ENCODE results near the gene CDH23. TPM values are rescaled to one million over a fixed set of nuclear protein-coding genes. Genes with fewer than 3 reads are reported as not detected.

CDH23 gene
- total and polyA plus RNA-seq, 5 donors, result 2.4 to 6.3 (median 5.2) TPM

DNA sequence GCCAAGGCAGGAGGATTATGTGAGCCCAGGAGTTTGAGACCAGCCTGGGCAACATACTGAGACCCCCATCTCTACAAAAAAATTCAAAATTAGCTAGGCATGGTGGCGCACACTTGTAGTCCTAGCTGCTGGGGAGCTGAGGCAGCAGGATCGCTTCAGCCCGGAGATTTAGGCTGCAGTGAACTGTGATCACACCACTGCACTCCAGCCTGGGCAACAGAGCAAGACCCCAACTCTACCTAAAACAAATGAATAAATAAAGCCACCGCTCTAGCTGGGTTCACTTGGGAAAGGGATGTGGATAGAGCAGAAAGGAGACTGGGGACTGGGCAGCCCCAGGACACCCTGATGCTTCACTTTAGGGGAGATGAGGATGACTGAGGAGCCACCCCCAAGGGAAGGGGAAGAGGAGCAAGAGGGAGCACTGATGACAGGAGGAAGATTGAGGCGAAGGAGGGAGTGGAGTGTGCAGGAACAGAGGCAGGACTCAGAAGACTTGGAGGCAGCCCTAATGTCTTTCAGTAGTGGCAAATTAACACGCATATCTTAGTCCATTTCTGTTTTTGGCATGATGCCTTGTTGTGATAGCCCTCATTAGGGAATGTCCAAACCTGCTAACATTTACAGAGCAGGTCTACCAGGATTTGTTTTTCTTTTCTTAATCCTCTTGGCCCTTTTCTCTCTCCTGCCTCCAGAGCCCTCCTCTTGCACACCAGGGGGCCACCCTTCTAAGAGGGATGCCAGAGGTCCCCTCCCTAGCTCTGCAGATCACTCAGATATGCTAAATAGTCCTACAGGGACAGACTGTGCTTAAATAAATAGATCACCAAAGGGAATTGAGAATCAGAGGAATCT lies 234.5 kb downstream of the CDH23 start:
- Histone ChIP-seq H3K4me3 (ENCODE audit: low read length) (no peak overlapping the region), H3K4me1 (ENCODE audit: control insufficient read depth, insufficient read depth, low read length) (peaks cover 2% of the 10 kb centered on the region), H3K9me3 (ENCODE audit: control insufficient read depth, low read length) (no peaks in the 10 kb centered on the region), H3K27ac (ENCODE audit: low read length) (no peak overlapping the region), H3K27me3 (ENCODE audit: control insufficient read depth, insufficient read depth) (no peaks in the 10 kb centered on the region)
- WGBS, result 87% methylated on average over 6 of the region's 6 CpGs
- DNase-seq, result no peak
- intact Hi-C loops (cut with DNase I), result no loop called here
- ATAC-seq, result no peak

DNA sequence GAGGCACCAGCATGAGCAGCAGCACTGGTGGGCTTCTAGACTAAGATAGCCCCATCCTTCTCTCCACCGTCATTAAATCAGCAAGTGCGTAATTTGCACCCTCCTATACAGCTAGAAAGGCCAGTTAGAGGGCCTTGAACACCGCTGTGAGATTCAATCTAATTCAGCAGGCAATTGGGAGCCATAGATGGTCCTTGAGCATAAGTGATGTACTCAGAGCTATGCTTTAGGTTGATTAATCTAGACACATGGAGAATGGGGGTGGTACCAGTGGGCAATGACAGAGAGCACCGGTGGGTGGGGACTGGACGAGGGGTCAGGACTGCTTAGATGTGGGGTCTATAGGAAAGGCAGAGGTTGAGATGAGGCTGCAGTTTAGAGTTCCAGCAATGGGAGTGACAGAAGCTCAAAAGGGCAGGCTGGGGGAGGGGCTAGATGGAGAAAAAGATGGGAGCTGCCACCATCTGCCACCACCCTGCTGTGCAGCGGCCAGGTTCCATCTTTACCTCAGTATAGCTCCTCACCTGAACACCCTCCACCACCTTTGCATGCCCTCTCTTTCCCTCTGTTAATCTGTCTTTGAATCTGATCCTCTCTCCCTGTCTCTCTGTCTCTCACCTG lies 235.6 kb downstream of the CDH23 start:
- DNase-seq, result no peak
- no peak overlapping the region for H3K4me3 ChIP-seq (ENCODE audit: low read length)
- no peaks in the 10 kb centered on the region for H3K27me3 ChIP-seq (ENCODE audit: control insufficient read depth, insufficient read depth)
- ATAC-seq, result no peak
- intact Hi-C loops (cut with DNase I), result no loop called here
- H3K27ac ChIP-seq (ENCODE audit: low read length), result no peak overlapping the region
- H3K9me3 ChIP-seq (ENCODE audit: control insufficient read depth, low read length), result no peaks in the 10 kb centered on the region
- peaks cover 2% of the 10 kb centered on the region for H3K4me1 ChIP-seq (ENCODE audit: control insufficient read depth, insufficient read depth, low read length)
- WGBS, result 90% methylated on average over 6 of the region's 6 CpGs

DNA sequence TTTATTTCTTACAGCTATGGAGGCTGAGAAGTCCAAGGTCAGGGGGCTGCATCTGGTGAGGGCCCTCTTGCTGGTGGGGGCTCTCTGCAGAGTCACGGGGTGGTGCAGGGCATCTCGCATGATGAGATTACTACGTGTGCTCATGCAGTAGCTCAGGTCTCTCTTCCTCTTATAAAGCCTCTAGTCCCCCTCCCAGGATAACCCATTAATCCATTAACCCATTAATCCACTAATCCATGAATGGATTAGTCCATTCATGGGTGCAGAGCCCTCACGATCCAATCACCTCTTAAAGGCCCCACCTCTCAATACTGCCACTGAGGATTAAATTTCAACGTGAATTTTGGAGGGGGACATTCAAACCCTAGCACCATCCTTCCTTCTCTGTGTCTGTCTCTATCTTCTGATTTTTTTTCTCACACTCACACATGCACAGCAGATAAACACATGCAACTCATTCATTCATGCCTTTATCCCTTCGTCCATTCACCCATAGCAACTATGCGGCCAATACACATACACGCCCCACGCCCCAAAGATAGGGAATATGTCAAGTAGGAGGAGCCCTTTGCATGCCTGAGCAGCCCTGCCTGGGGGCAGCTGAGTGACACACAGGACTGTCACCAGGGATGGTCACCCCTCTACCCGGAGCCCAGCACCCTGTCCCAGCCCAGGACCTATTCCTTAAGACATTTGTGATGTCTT lies 236.3 kb downstream of the CDH23 start:
- ATAC-seq (no peak), DNase-seq (no peak)
- no peaks in the 10 kb centered on the region for H3K9me3 ChIP-seq (ENCODE audit: control insufficient read depth, low read length)
- WGBS, result 93% methylated on average over 10 of the region's 10 CpGs
- H3K4me1 ChIP-seq (ENCODE audit: control insufficient read depth, insufficient read depth, low read length), result peaks cover 2% of the 10 kb centered on the region
- H3K27ac ChIP-seq (ENCODE audit: low read length), result no peak overlapping the region
- H3K27me3 ChIP-seq (ENCODE audit: control insufficient read depth, insufficient read depth), result no peaks in the 10 kb centered on the region
- H3K4me3 ChIP-seq (ENCODE audit: low read length), result no peak overlapping the region
- intact Hi-C loops (cut with DNase I), result no loop called here

DNA sequence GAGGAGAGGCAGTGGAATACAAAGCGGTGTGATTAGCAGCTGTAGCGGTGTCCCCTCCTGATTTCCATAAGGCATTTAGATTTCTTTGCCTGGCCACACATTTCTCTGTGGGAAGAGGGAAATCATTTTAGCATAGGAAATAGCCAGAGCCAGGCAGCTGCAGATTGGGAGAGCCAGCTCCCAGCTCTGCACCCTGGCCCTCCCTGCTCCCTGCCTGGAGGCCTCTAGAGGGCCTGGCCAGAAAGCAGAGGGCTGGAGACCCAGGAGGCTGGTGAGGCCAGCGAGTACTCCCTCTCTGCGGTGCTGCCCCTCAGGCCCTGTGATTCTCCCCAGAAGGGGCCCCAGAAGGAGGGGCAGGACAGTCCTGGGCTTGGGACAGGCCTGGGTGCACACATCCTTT lies 237.2 kb downstream of the CDH23 start:
- intact Hi-C loops (cut with DNase I), result no loop called here
- ATAC-seq (no peak), DNase-seq (no peak)
- WGBS, result 87% methylated on average over 4 of the region's 4 CpGs
- no peaks in the 10 kb centered on the region for H3K9me3 ChIP-seq (ENCODE audit: control insufficient read depth, low read length)
- H3K27ac ChIP-seq (ENCODE audit: low read length), result no peak overlapping the region
- H3K27me3 ChIP-seq (ENCODE audit: control insufficient read depth, insufficient read depth), result no peaks in the 10 kb centered on the region
- no peak overlapping the region for H3K4me3 ChIP-seq (ENCODE audit: low read length)
- H3K4me1 ChIP-seq (ENCODE audit: control insufficient read depth, insufficient read depth, low read length), result peaks cover 2% of the 10 kb centered on the region

DNA sequence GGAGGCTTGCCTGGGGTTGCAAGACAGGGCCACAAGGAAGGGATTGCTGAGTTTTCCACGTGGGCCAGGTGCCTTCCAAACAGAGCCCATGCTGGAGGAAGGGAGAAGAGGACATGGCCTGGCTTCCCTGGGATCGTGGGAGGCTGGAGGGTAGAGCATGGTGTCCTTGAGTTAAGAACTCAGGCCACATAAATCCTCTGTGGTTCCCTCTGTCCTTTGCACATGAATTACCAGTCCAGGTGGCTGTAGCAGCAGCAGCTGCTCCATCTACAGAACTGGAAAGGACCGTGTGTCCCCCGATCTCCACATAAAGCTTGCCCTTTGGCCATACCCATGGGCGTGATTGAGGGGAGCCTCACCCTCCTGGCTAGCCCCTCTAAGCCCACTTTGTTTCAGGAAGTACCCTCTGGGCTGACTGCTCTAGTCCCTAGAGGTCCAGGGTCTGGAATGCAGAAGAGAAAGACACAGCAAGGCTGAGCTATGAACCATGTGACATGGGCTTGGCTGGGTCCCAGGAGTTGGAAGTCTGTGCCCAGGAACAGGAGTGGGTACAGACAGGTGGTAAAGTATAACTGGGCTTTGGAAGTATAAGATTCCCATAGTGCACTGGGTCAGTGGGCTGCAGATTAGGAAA lies 237.9 kb downstream of the CDH23 start:
- Histone ChIP-seq H3K27me3 (ENCODE audit: control insufficient read depth, insufficient read depth) (no peaks in the 10 kb centered on the region), H3K9me3 (ENCODE audit: control insufficient read depth, low read length) (no peaks in the 10 kb centered on the region), H3K27ac (ENCODE audit: low read length) (no peak overlapping the region), H3K4me1 (ENCODE audit: control insufficient read depth, insufficient read depth, low read length) (peaks cover 2% of the 10 kb centered on the region), H3K4me3 (ENCODE audit: low read length) (no peak overlapping the region)
- intact Hi-C loops (cut with DNase I), result no loop called here
- DNase-seq (no peak), ATAC-seq (peak; percentile 34 to 46)
- WGBS, result 73% methylated on average over 5 of the region's 5 CpGs

DNA sequence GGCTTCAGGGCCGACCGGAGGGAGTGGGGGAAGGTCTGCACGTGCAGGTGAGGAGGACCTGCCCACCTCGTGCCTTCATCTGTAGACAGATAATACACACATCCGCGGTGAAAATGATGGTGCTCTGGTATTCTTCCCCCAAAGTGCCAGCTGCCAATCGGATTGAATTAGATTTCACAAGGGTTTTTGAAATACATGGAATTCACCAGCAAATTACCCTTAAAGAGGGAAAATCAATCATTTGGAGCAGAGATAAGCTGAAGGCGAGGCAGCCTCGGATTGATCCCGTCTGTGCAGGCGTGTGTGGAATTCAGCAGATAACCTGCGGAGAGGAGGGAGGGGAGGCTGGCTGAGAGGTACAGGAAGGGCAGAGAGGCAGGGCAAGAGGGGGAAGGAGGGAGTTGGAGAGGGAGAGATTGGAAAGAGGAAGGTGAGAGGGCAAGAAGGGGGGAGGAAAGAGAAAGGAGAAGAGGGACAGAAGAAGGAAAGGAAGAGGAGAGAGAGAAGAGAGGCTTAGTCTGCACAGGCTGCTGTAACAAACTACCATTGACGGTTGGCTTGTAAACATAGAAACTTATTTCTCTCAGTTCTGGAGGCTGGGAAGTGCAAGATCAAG lies 238.6 kb downstream of the CDH23 start:
- no peaks in the 10 kb centered on the region for H3K27me3 ChIP-seq (ENCODE audit: control insufficient read depth, insufficient read depth)
- H3K4me1 ChIP-seq (ENCODE audit: control insufficient read depth, insufficient read depth, low read length), result peaks cover 2% of the 10 kb centered on the region
- H3K4me3 ChIP-seq (ENCODE audit: low read length), result no peak overlapping the region
- no peak for ATAC-seq
- H3K27ac ChIP-seq (ENCODE audit: low read length), result no peak overlapping the region
- no peaks in the 10 kb centered on the region for H3K9me3 ChIP-seq (ENCODE audit: control insufficient read depth, low read length)
- intact Hi-C loops (cut with DNase I), result no loop called here
- 59% methylated on average over 13 of the region's 13 CpGs for WGBS
- no peak for DNase-seq

DNA sequence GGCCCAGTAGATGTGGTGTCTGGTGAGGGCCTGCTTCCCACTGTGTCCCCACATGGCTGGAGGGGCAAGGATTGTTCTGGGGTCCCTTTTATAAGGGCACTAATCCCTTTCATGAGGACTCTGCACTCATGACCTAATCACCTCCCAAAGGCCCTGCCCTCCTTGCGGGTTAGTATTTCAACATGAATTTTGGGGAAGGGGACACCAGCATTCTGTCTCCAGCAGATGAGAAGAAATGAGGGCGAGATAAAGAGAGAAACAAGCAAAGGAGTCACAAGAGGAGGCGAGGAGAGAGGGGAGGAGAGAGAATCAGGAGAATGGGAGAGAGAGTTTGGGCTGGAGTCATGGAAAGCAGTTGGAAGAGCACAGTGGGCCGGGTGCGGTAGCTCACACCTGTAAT lies 239.1 kb downstream of the CDH23 start:
- H3K27ac ChIP-seq (ENCODE audit: low read length), result no peak overlapping the region
- no peaks in the 10 kb centered on the region for H3K9me3 ChIP-seq (ENCODE audit: control insufficient read depth, low read length)
- 94% methylated on average over 5 of the region's 5 CpGs for WGBS
- H3K4me3 ChIP-seq (ENCODE audit: low read length), result no peak overlapping the region
- ATAC-seq (no peak), DNase-seq (no peak)
- no peaks in the 10 kb centered on the region for H3K27me3 ChIP-seq (ENCODE audit: control insufficient read depth, insufficient read depth)
- H3K4me1 ChIP-seq (ENCODE audit: control insufficient read depth, insufficient read depth, low read length), result peaks cover 2% of the 10 kb centered on the region
- intact Hi-C loops (cut with DNase I), result no loop called here

DNA sequence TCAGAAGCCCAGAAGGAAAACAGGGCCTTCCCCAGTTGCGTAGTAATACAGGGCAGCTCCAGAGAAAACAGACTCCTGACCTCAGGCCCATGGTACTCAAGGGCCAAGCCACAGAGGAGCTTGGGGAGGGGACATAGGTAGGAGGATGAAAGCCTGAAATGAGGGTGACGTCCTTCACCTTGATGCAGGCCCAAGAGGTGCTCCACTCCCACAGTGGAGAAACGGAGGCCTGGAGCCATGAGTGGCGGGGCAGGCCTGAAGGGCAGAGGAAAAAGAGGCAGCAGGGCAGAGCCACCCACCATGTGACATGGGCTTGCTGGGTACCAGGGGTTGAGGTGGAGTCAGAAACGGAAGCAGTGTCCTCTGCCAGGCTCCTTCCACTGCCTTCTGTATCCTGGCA lies 239.9 kb downstream of the CDH23 start:
- peaks cover 2% of the 10 kb centered on the region for H3K4me1 ChIP-seq (ENCODE audit: control insufficient read depth, insufficient read depth, low read length)
- DNase-seq, result no peak
- H3K4me3 ChIP-seq (ENCODE audit: low read length), result no peak overlapping the region
- ATAC-seq, result no peak
- no peaks in the 10 kb centered on the region for H3K27me3 ChIP-seq (ENCODE audit: control insufficient read depth, insufficient read depth)
- H3K9me3 ChIP-seq (ENCODE audit: control insufficient read depth, low read length), result no peaks in the 10 kb centered on the region
- intact Hi-C loops (cut with DNase I), result no loop called here
- WGBS, result 91% methylated on average over 5 of the region's 5 CpGs
- H3K27ac ChIP-seq (ENCODE audit: low read length), result no peak overlapping the region

DNA sequence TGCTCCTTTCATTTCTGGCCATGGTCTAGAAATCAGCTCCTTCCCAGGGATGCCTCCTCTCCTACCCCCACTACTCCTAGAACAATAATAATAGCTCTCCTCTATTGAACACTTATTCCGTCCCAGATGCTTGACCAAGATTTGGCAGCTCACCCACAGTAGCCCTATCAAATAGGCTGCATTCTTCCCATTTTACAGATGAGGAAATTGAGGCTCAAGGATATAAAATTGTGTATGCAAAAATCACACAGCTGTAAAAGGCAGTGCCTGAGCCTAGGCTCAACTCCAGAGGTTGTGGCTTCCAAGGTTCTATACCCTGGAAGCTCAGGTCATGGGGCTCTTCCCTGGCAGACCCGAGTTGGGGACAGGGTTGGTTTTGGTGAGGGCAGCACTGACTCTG lies 240.6 kb downstream of the CDH23 start:
- Histone ChIP-seq H3K9me3 (ENCODE audit: control insufficient read depth, low read length) (no peaks in the 10 kb centered on the region), H3K4me3 (ENCODE audit: low read length) (no peak overlapping the region), H3K27me3 (ENCODE audit: control insufficient read depth, insufficient read depth) (no peaks in the 10 kb centered on the region), H3K27ac (ENCODE audit: low read length) (no peak overlapping the region), H3K4me1 (ENCODE audit: control insufficient read depth, insufficient read depth, low read length) (peaks cover 2% of the 10 kb centered on the region)
- no peak for DNase-seq
- intact Hi-C loops (cut with DNase I), result no loop called here
- no peak for ATAC-seq
- WGBS, result 88% methylated on average over 2 of the region's 2 CpGs

DNA sequence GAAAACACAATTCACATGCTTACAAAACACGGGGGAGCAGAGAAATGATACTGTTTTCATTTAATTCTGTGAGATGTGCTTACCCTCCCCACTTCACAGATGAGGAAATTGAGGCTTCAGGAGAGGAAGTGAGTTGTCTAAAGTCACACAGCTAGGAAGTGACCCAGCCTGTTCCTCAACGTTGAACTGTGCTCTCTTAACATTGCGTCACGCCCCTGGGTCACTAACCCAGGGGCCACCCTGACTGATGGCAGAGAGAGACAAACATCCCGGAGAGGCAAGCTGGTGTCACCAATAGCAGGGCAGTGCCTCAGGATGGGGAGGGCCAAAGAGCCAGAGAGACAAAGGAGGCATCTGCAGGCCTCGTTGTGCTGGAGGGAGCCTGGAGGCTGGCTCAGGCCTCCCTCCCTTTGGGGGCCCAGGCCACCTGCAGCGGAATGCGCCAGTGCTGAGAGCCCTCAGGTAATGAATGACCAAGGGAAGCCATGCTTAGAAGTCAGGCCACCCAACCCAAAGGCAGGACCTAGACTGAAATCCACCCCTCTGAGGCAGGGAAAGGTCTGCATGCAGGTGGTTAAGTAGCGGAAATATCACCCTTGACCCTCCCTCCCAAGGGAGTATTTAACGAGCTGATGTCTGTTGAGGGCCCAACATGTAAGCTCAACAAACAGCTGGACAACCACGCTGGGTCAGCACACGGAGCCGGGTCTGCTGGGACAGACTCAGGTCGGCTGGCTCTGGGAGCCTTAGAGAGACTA lies 241.5 kb downstream of the CDH23 start:
- Histone ChIP-seq H3K27ac (ENCODE audit: low read length) (no peak overlapping the region), H3K4me3 (ENCODE audit: low read length) (no peak overlapping the region)
- intact Hi-C loops (cut with DNase I), result no loop called here

More for the DNA sequence above, 241.5 kb downstream of the CDH23 start:
- WGBS, result 65% methylated on average over 14 of the region's 14 CpGs
- H3K27me3 ChIP-seq (ENCODE audit: control insufficient read depth, insufficient read depth), result no peaks in the 10 kb centered on the region
- DNase-seq (peak in 2 of 3 donors; percentile 46 to 67), ATAC-seq (peak; percentile 65 to 68)
- peaks cover 2% of the 10 kb centered on the region for H3K4me1 ChIP-seq (ENCODE audit: control insufficient read depth, insufficient read depth, low read length)
- H3K9me3 ChIP-seq (ENCODE audit: control insufficient read depth, low read length), result no peaks in the 10 kb centered on the region

Measured in right cardiac atrium (tissue), 5 donors.